ENCODE data around the gene PRRX1.

Gene PRRX1

GRCh38 chr1:170731566-170732251 is 67.8 kb downstream of the PRRX1 start:
- TF ChIP-seq CTCF (IDR thresholded peaks at IDR 0.05; ENCODE audit: unreplicated experiment in 3 of 3) = no peak
- peak overlapping the region; percentile 29 to 86 (median 85) for H3K27ac Mint-ChIP-seq
- peak overlapping the region in 2 of 3 experiments; percentile 5 to 75 for H3K4me3 Mint-ChIP-seq
- H3K27me3 Mint-ChIP-seq (ENCODE audit: low read depth) = no peaks in the 10 kb centered on the region
- H3K4me1 Mint-ChIP-seq = peaks cover 67% of the 10 kb centered on the region
- H3K36me3 Mint-ChIP-seq (ENCODE audit: low read depth) = peaks cover 47% of the 10 kb centered on the region
- H3K9me3 Mint-ChIP-seq = no peaks in the 10 kb centered on the region

GRCh38 chr1:170732252-170732588 is 68.3 kb downstream of the PRRX1 start:
- H3K9me3 Mint-ChIP-seq = no peaks in the 10 kb centered on the region
- peaks cover 49% of the 10 kb centered on the region for H3K36me3 Mint-ChIP-seq (ENCODE audit: low read depth)
- H3K27ac Mint-ChIP-seq = peak overlapping the region; percentile 29 to 86 (median 85)
- H3K4me3 Mint-ChIP-seq = peak overlapping the region in 2 of 3 experiments; percentile 5 to 75
- TF ChIP-seq CTCF (IDR thresholded peaks at IDR 0.05; ENCODE audit: unreplicated experiment in 3 of 3) = no peak
- no peaks in the 10 kb centered on the region for H3K27me3 Mint-ChIP-seq (ENCODE audit: low read depth)
- H3K4me1 Mint-ChIP-seq = peaks cover 69% of the 10 kb centered on the region

- Mint-ChIP-seq H3K36me3 (ENCODE audit: low read depth) (peaks cover 51% of the 10 kb centered on the region), H3K4me1 (peaks cover 66% of the 10 kb centered on the region), H3K9me3 (no peaks in the 10 kb centered on the region), H3K27ac (peak overlapping the region in 2 of 3 experiments; percentile 21 to 75), H3K27me3 (ENCODE audit: low read depth) (no peaks in the 10 kb centered on the region), H3K4me3 (peak overlapping the region in 1 of 3 experiments; percentile 26)
- no peak for TF ChIP-seq CTCF (IDR thresholded peaks at IDR 0.05; ENCODE audit: unreplicated experiment in 3 of 3)
Measured at GRCh38 chr1:170734412-170735175, 70.7 kb downstream of the PRRX1 start.

GRCh38 chr1:170735366-170736263 is 71.7 kb downstream of the PRRX1 start:
- peaks cover 56% of the 10 kb centered on the region for H3K4me1 Mint-ChIP-seq
- no peak for TF ChIP-seq CTCF (IDR thresholded peaks at IDR 0.05; ENCODE audit: unreplicated experiment in 3 of 3)
- peak overlapping the region in 1 of 3 experiments; percentile 34 for H3K4me3 Mint-ChIP-seq

GRCh38 chr1:170739803-170740202 is 75.9 kb downstream of the PRRX1 start:
- Mint-ChIP-seq H3K4me1 (peaks cover 26% of the 10 kb centered on the region), H3K36me3 (ENCODE audit: low read depth) (peaks cover 30% of the 10 kb centered on the region), H3K27me3 (ENCODE audit: low read depth) (peaks cover 3% of the 10 kb centered on the region), H3K27ac (no peak overlapping the region), H3K9me3 (peaks cover 15% of the 10 kb centered on the region), H3K4me3 (no peak overlapping the region)
- TF ChIP-seq CTCF (IDR thresholded peaks at IDR 0.05; ENCODE audit: unreplicated experiment in 3 of 3) = no peak

More at GRCh38 chr1:170735366-170736263, 71.7 kb downstream of the PRRX1 start:
- H3K27me3 Mint-ChIP-seq (ENCODE audit: low read depth) = no peaks in the 10 kb centered on the region
- H3K9me3 Mint-ChIP-seq = peaks cover 4% of the 10 kb centered on the region
- H3K36me3 Mint-ChIP-seq (ENCODE audit: low read depth) = peaks cover 41% of the 10 kb centered on the region
- peak overlapping the region in 2 of 3 experiments; percentile 15 to 71 for H3K27ac Mint-ChIP-seq
